DMS114 treated with DMSO at 0.1 percent for 48 hours (cell line): ENCODE measurements around the gene SGMS2.
"Not testable (repeated sequence)": the region's sequence is repeated elsewhere in the genome, so short reads cannot be mapped to it uniquely, and the experiment has no call there.

Experiments used
- DNase-seq: peaks from one replicate; lab custom pipeline; 2025; ENCODE audit not compliant: unreplicated experiment; lab: John Stamatoyannopoulos, UW

Gene SGMS2

DNA sequence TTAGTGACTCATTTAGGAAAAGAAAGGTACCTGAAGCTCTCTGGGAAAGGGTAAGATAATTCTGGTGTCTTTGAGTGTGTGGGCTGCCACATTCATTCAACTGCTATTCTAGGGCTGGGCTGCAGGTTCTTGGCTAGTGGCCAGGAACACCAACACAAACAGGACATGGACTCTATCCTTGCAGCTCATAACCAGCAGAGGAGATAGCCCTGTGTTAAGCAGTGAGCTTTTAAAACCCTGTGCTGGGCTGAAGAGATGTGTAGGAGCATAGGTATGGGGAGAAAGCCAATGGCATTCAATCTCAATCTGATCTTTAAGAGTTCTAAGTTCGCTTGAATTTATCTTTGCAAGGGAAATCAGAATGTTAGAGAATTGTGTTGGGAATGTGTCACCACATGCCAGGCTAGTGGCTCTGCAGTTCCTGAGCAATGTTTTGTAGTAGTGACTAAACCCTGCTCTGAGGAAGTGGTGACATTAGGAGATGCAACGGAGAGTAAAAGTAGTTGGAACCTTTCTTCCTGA is 39.2 kb downstream of the SGMS2 start:
- DNase-seq, result no peak

GRCh38 chr4:107866726-107867125 is 42.0 kb downstream of the SGMS2 start:
- no peak for DNase-seq

DNA sequence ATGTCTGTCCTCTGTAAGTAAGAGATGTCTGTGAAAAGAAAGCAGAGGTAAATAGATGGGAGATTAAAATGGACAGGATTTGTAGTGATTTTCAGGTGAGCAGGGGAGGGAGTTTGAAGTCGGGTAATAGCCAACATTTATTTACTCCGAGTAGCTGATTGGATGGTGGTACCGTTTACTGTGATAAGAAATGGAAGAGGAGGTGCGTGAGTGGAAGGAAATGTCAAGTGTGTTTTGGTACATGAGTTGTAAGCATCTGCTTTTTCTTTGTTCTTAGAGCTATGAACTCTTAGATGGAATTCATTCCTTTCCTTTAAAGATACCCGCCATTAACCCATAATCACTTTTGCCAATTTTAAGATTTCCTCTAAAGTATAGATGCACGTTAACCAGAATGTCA is 45.5 kb downstream of the SGMS2 start:
- no peak for DNase-seq

- no peak for DNase-seq
Measured at GRCh38 chr4:107870916-107871786, 46.4 kb downstream of the SGMS2 start.

DNA sequence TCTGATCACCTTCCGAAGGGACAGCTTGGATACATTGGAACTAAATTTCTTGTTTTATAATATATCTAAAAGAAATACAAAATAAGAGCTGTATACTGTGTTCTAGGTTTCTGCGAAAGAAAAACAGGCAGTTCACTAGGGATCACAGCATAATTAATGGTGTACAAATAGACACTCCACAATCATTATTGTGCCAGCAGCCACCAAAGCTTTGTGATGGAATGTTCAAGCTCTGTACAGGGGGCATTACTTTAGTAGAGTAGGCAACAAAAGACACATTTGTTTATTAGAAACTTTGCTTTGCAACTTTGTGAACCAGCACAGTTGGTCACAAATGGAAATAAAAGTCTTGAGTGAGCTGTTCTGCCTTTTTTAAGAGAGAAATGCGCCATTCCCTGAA is 49.3 kb downstream of the SGMS2 start:
- no peak for DNase-seq

- DNase-seq, result no peak
Measured at GRCh38 chr4:107876099-107876498, 51.4 kb downstream of the SGMS2 start.

DNA sequence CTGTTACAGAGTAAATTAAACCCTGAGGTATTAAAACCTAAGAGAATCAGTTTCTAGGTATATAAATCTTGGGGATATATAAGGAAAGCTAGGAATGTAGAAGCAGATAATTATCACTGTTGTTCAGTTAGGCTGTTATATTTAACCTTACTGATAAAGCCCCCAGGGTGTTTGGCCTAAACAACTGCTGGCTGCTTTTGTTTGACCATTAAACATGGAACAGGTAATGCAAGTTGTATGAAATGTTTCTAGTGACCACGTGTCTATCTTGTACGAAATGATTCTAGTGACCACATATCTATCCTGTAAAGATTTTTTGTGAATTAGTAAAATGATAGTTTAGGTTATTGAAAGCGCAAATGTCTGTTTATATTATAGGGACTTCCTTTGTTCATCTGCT is 52.6 kb downstream of the SGMS2 start:
- no peak for DNase-seq

GRCh38 chr4:107885865-107886264 is 61.1 kb downstream of the SGMS2 start:
- DNase-seq, result no peak

GRCh38 chr4:107888237-107888636 is 63.5 kb downstream of the SGMS2 start:
- no peak for DNase-seq

GRCh38 chr4:107890779-107891178 is 66.0 kb downstream of the SGMS2 start:
- no peak for DNase-seq

GRCh38 chr4:107891299-107891698 is 66.6 kb downstream of the SGMS2 start:
- no peak for DNase-seq

DNA sequence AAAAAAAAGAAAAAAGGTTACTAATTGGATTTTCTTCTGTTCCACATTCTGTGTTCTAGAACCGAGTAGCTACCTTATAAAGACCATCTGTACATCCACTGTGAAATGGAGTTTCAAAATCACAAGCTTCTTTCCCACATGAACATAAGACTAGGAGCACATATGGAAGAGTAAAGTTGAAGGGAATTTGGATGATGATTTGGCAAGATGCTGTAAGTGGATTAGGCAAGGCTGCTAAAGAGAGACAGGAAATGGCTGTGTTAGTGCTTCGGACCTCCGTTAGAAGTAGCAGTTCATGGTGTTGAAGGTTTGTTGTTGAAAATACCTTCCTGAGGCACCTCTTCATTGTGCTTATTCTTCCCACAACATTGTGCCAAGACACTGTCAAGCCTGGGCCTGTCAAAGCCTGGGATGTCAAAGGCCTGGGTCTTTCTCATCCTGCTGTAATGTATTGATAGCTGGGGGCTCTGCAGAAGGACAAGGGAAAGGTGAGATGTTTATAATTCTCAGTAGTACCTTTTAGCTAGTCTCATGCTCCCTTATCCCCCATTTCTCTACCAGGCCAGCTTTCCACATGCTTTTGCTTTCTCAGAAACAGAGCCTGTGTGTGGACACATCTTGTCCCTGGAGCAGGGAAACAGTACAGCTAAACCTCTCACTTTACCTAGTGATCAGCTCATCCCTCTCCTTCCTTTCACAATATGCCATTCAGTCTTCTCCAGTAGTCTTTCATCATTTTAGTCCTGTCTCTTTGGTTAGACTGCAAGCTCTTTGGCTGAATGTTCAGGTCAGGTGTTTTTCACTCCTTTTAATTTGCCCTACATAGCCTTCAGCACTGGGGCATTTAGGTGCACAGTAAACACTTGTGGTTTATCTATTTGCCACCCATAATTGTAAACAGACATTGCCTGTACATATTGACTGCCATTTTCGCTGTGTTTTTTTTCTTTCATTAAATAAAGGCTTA is 68.7 kb downstream of the SGMS2 start:
- no peak for DNase-seq

GRCh38 chr4:107894138-107894603 is 69.4 kb downstream of the SGMS2 start:
- DNase-seq, result no peak

GRCh38 chr4:107896158-107896645 is 71.5 kb downstream of the SGMS2 start:
- DNase-seq, result no peak

- DNase-seq, result no peak
Measured at GRCh38 chr4:107896646-107897045, 71.9 kb downstream of the SGMS2 start.

GRCh38 chr4:107897823-107898222 is 73.1 kb downstream of the SGMS2 start:
- no peak for DNase-seq

DNA sequence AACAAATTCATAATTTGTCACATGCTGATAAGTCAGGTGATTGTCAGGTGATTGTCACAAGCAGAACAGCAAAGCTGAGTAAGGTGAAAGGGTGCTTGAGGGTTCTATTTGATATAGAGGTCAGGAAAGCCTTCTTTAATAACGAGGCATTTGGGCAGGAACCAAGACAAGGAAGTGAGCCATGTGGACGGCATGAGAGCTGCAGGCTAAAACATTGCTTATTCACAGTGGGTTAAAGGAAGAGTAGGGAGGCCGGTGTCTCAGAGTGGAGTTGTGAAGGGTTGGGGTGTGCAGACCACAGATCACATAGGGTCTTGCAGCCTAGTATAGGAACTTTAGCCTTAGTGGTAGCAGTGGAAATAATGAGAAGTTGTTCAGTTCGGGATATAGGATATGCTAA is 75.3 kb downstream of the SGMS2 start:
- no peak for DNase-seq

- no peak for DNase-seq
Measured at GRCh38 chr4:107900508-107900907, 75.8 kb downstream of the SGMS2 start.

DNA sequence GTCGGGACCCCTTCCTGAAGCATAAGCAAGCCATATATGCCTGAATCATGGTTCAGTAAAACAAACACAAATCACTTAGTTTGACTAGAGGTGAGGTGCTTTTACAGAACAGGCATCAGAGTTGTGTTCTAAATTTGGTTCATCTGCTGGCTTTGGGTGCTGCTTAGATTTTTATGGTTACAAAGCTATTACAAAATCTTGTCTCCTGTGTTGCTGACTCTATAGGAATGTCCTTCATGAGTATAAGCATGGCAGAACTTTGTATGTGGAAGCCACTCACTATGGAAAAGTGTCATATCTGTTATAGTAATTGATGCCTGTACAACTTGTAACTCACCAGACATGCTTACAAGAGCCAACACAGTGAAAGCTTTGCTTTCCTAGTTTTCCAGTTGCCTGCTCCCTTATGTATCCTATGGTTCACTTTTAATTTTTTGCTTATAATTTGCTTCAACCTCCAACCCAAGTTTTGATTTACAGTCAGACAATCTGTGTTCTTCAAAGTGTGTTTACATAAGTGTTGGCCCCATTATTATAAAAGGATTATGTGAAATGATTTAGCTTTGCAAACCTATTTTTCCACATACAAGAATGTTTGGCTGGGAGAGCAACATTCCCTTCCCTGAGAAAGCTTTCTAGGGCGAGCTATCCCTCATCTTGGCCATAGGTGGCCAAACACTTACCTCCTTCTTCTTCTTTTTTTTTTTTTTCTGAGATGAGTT is 76.6 kb downstream of the SGMS2 start:
- DNase-seq, result no peak

GRCh38 chr4:107902715-107903114 is 78.0 kb downstream of the SGMS2 start:
- DNase-seq, result no peak

DNA sequence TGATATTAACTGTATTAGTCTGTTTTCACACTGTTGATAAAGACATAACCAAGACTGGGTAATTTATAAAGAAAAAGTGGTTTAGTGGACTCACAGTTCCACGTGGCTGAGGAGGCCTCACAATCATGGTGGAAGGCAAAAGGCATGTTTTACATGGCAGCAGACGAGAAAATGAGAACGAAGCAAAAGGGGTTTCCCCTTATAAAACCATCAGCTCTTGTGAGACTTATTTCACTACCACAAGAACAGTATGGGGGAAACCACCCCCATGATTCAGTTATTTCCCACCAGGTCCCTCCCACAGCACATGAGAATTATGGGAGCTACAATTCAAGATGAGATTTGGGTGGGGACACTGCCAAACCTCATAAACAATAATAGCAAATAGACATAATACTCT is 80.3 kb downstream of the SGMS2 start:
- not testable (repeated sequence) for DNase-seq
